Stimulated activated CD8-positive, alpha-beta memory T cell treated with anti-CD3 and anti-CD28 coated beads, Interleukin-4, amount 100 ng/mL, for 4 hours (primary cell): ENCODE measurements around the gene NINJ1.

Experiments
- DNase-seq, 2 donors: peaks; one replicate each; pipeline ENCODE4 v3.0.0-alpha.2; 2020; ENCODE audit warnings: low read depth in 2 of 2, low spot score in 1 of 2

NINJ1 gene

GRCh38 chr9:93132946-93133680 lies 938 bp downstream of the NINJ1 start:
- DNase-seq: no peak

- no peak for DNase-seq
These were observed 1.6 kb downstream of the NINJ1 start for GRCh38 chr9:93132287-93132927.

- no peak for DNase-seq
These were observed 2.3 kb downstream of the NINJ1 start for GRCh38 chr9:93131599-93132286.

- no peak for DNase-seq
These were observed 3.1 kb downstream of the NINJ1 start for GRCh38 chr9:93130861-93131481.

GRCh38 chr9:93129691-93130500 lies 4.2 kb downstream of the NINJ1 start:
- DNase-seq: no peak

DNA sequence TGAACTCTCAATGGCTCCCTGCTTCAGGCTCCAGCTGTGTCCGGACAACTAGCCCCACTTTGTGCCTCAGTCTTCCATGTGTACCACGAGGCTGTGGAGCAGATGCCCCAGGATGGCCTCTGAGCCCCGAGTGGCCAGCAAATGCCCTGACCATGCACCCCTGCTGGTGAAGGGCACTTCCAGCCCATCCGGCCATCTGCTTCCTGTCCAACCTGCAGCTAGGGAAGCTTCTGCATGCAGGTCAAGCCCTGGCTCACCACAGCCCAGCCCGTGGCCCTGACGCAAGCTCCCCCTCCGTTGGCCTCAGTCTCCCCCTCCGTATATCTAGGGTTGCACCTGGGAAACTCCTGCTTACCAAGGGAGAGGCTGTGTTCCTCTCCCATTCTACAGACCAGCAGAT lies 4.8 kb downstream of the NINJ1 start:
- DNase-seq: no peak

DNA sequence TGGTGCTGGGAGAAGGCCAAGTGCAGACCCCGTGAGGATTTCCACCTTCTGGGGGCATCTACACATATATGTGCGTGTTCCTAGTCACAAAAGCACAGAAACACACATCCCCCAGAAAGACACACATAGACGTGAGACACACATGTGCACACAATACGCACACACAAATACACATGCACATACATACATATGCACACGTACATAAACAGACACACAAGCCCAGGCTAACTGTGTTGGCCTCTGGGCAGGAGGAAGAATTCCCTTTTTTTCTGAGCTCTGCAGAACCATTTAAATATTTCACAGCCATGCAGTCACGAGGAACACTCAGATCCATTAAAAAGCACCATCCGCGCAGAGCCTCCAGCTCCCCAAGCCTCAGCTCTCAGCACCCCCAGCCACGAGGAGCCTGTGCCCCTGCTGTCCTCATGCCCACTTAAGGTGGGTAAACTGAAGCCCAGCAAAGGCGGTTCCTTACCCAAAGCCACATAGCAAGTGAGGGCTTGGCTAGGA lies 5.3 kb downstream of the NINJ1 start:
- no peak for DNase-seq

- no peak for DNase-seq
These were observed 5.9 kb downstream of the NINJ1 start for GRCh38 chr9:93128011-93128714.

- no peak for DNase-seq
These were observed 6.6 kb downstream of the NINJ1 start for GRCh38 chr9:93127395-93127911.

- DNase-seq: no peak
These were observed 7.2 kb downstream of the NINJ1 start for GRCh38 chr9:93126825-93127368.

DNA sequence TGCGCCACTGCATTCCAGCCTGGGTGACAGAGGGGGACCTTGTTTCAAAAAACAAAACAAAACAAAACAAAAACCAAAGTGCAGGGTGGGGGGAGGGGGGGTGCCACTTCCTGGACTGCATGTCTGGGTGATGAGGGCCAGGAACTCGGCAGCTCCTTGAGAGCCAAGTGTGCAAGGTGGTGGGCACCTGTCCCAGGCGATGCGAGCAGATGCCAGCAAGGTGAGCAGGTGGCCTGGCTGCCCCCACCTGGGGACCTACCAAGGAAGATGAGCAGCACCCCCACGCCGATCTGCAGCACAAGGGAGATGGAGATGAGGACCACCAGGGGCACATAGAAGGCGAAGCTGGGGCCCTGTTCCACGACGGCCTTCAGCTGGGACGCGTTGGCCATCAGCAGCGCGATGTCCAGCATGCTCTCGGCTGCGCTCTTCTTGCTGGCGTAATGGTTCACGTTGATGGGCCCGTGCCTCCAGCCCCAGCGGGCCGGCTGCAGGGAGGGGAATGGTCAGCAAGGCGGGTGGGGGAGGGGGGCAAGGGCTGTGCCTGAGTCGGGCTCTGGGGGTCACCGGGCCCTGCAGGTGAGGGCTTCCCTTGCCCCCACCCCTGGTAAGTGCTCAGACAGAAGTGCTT lies 7.8 kb downstream of the NINJ1 start:
- no peak for DNase-seq

- no peak for DNase-seq
These were observed 8.6 kb downstream of the NINJ1 start for GRCh38 chr9:93125331-93125894.

- DNase-seq: no peak
These were observed 9.3 kb downstream of the NINJ1 start for GRCh38 chr9:93124793-93125192.

- no peak for DNase-seq
These were observed 10.3 kb downstream of the NINJ1 start for GRCh38 chr9:93123561-93124283.

- DNase-seq: no peak
These were observed 11.3 kb downstream of the NINJ1 start for GRCh38 chr9:93122721-93123221.

DNA sequence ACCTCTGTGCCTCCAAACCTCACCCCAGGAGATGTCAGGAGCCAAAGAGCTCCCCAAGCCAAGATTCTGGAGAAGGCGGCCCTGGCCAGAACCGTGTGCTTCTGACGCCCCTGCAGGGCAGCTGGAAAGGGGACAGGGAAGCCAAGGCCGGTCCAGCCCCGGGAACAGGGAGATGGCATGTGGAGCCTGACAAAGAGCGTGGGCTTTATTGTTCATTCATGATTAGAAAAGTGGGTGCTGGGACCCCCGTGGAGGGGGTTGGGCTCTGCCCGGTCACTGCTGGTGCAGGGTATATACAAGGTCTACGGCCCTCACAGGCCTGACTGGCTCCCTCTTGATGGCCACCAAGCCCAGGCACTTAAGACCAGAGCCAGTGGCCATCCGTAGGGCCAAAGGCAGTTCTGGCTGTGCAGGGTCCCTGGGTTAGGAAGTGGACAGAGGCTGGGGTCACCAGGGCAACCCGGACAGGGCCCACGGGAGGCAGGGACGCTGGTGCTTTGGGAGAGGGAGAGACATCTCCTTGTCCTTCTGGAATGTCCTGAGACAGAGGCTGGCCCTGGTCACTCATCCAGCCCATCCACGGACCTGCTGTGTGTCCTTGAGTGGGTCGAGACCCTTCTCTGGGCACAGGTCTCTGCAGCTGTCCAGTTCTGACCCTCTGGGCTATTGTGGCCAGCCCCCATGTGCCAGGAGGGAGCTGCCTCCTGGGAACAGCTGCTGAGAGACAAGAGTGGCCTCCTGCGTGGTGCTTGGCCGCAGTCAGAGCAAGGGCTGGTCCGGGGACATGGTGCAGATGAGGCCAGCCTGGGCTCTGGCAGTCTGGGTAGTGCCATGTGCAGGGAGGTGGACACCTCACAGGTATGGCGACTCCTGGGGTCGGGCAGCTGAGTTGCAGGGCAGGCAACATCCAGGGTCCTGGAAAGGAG lies 12.5 kb downstream of the NINJ1 start:
- DNase-seq: no peak

DNA sequence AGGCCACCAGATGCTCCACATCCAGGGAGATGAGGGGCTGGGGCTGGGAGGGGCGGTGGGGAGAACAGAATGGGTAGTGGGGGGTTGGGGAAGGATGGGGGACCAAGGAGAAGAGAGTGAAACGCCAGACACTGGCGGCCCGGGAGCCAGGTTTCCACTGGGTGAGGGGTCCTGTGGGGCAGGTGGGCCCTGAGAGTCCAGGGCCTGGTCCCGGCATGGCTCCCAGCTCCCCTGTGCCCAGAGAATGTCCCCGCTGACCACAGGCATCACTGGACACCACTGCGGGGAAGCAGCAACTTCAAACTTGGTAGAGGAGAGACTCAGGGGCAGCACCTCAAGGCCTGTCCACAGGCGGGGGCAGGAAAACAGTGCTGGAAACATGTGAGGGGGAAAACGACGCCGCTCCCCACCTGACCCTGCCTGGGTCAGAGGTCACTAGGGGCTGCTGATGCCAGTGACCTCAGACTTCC lies 13.2 kb downstream of the NINJ1 start:
- no peak for DNase-seq
